ENCODE data around the gene RNF213. TPM values are rescaled to one million over a fixed set of nuclear protein-coding genes. Genes with fewer than 3 reads are reported as not detected.

RNF213 gene
- total RNA-seq, 1 experiment from 2014 or later = 61.4 TPM

DNA sequence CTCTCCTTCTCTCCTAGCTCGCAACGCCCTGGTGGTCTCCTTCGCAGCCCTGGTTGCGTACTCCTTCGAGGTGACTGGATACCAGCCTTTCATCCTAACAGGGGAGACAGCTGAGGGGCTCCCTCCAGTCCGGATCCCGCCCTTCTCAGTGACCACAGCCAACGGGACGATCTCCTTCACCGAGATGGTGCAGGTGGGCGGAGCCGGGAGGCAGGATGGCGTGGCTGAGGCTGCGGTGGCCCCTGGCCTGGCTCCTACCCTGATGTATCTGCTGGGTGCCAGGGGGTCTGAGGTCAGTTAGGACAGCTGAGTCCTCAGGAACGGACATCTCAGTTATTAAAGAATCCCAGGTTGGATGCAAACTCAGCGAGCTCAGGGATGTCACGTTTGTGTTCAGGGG is 23.7 kb upstream of the RNF213 start:
- H3K36me3 ChIP-seq (ENCODE audit: control insufficient read depth, insufficient read depth, low read length) = no peaks in the 10 kb centered on the region
- H3K4me3 ChIP-seq (ENCODE audit: low read depth, low read length) = no peak overlapping the region
- peaks cover 12% of the 10 kb centered on the region for H3K9me3 Mint-ChIP-seq (ENCODE audit: unreplicated experiment)
- no peaks in the 10 kb centered on the region for H3K4me1 Mint-ChIP-seq (ENCODE audit: low read depth, unreplicated experiment)
- no peak for DNase-seq
- POLR2A ChIA-PET = no interaction called here
- no peak overlapping the region for H3K4me3 Mint-ChIP-seq (ENCODE audit: unreplicated experiment)
- no peaks in the 10 kb centered on the region for H3K4me1 ChIP-seq
- H3K27ac Mint-ChIP-seq (ENCODE audit: unreplicated experiment) = no peak overlapping the region
- intact Hi-C loops (cut with micrococcal nuclease; ENCODE audit: unreplicated experiment) = no loop called here
- CTCF ChIA-PET = no interaction called here
- no peak for TF ChIP-seq CTCF (IDR thresholded peaks at IDR 0.05; ENCODE audit: insufficient read depth in 1 of 2, low read depth in 1 of 2, low read length in 1 of 2, severe bottlenecking in 1 of 2, unreplicated experiment in 1 of 2)
- H3K27me3 ChIP-seq (replicated peaks; ENCODE audit: control insufficient read depth, insufficient read depth, low read length) = no peaks in the 10 kb centered on the region
- peaks cover 18% of the 10 kb centered on the region for H3K9me3 ChIP-seq
- BruUV-seq (replicated peaks) = no TSS peak
- H3K36me3 Mint-ChIP-seq (ENCODE audit: insufficient read depth, unreplicated experiment) = peaks cover 58% of the 10 kb centered on the region
- no peaks in the 10 kb centered on the region for H3K27me3 Mint-ChIP-seq (ENCODE audit: insufficient read depth, unreplicated experiment)

- CTCF ChIA-PET = no interaction called here
- H3K36me3 ChIP-seq (ENCODE audit: control insufficient read depth, insufficient read depth, low read length) = no peaks in the 10 kb centered on the region
- H3K4me1 ChIP-seq = no peaks in the 10 kb centered on the region
- no peak for TF ChIP-seq CTCF (IDR thresholded peaks at IDR 0.05; ENCODE audit: insufficient read depth in 1 of 2, low read depth in 1 of 2, low read length in 1 of 2, severe bottlenecking in 1 of 2, unreplicated experiment in 1 of 2)
- H3K27ac Mint-ChIP-seq (ENCODE audit: unreplicated experiment) = no peak overlapping the region
- no peaks in the 10 kb centered on the region for H3K4me1 Mint-ChIP-seq (ENCODE audit: low read depth, unreplicated experiment)
- no peak for DNase-seq
- no peaks in the 10 kb centered on the region for H3K27me3 ChIP-seq (replicated peaks; ENCODE audit: control insufficient read depth, insufficient read depth, low read length)
- H3K9me3 Mint-ChIP-seq (ENCODE audit: unreplicated experiment) = peaks cover 7% of the 10 kb centered on the region
- BruUV-seq (replicated peaks) = no TSS peak
- H3K4me3 ChIP-seq (ENCODE audit: low read depth, low read length) = no peak overlapping the region
- POLR2A ChIA-PET = no interaction called here
- H3K27me3 Mint-ChIP-seq (ENCODE audit: insufficient read depth, unreplicated experiment) = no peaks in the 10 kb centered on the region
- intact Hi-C loops (cut with micrococcal nuclease; ENCODE audit: unreplicated experiment) = no loop called here
- peaks cover 13% of the 10 kb centered on the region for H3K9me3 ChIP-seq
- H3K4me3 Mint-ChIP-seq (ENCODE audit: unreplicated experiment) = no peak overlapping the region
- H3K36me3 Mint-ChIP-seq (ENCODE audit: insufficient read depth, unreplicated experiment) = peaks cover 55% of the 10 kb centered on the region
Measured at GRCh38 chr17:80237386-80237785, 23.3 kb upstream of the RNF213 start.

DNA sequence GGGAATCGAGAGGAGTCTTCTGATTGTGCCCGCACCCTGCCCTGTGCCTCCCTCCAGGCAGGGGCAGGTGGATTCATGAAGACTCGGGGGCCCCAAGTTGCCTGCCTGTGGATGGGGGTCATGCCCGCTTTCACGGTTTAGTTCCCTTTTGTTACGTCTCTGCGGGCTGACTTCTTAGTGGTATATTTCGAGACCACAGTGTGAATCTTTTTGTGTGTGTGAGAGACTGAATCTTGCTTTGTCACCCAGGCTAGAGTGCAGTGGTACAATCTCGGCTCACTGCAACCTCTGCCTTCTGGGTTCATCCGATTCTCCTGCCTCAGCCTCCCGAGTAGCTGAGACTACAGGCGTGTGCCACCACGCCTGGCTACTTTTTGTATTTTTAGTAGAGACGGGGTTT is 18.1 kb upstream of the RNF213 start:
- DNase-seq = no peak
- no peak overlapping the region for H3K27ac Mint-ChIP-seq (ENCODE audit: unreplicated experiment)
- no peak overlapping the region for H3K4me3 Mint-ChIP-seq (ENCODE audit: unreplicated experiment)
- no peaks in the 10 kb centered on the region for H3K4me1 Mint-ChIP-seq (ENCODE audit: low read depth, unreplicated experiment)
- TF ChIP-seq CTCF (IDR thresholded peaks at IDR 0.05; ENCODE audit: insufficient read depth in 1 of 2, low read depth in 1 of 2, low read length in 1 of 2, severe bottlenecking in 1 of 2, unreplicated experiment in 1 of 2) = no peak
- H3K4me3 ChIP-seq (ENCODE audit: low read depth, low read length) = no peak overlapping the region
- H3K36me3 ChIP-seq (ENCODE audit: control insufficient read depth, insufficient read depth, low read length) = no peaks in the 10 kb centered on the region
- H3K36me3 Mint-ChIP-seq (ENCODE audit: insufficient read depth, unreplicated experiment) = peaks cover 27% of the 10 kb centered on the region
- H3K4me1 ChIP-seq = no peaks in the 10 kb centered on the region
- intact Hi-C loops (cut with micrococcal nuclease; ENCODE audit: unreplicated experiment) = no loop called here
- H3K9me3 Mint-ChIP-seq (ENCODE audit: unreplicated experiment) = no peaks in the 10 kb centered on the region
- no peaks in the 10 kb centered on the region for H3K27me3 Mint-ChIP-seq (ENCODE audit: insufficient read depth, unreplicated experiment)
- no peaks in the 10 kb centered on the region for H3K9me3 ChIP-seq
- H3K27me3 ChIP-seq (replicated peaks; ENCODE audit: control insufficient read depth, insufficient read depth, low read length) = no peaks in the 10 kb centered on the region
- BruUV-seq (replicated peaks) = no TSS peak
- CTCF ChIA-PET = no interaction called here
- POLR2A ChIA-PET = no interaction called here

Data from Caco-2 (cell line).